ENCODE measurements around the gene GNAT2. TPM values are rescaled to one million over a fixed set of nuclear protein-coding genes. Genes with fewer than 3 reads are reported as not detected.
A peak's percentile ranks its signal among the peaks of the same experiment; 100 is the strongest.

Gene GNAT2
- total and polyA plus RNA-seq, 2 donors (not counting 3 experiments of a cell fraction or from before 2014, with no cell fraction given): not detected

GRCh38 chr1:109613361-109614147 is 5.9 kb downstream of the GNAT2 start:
- DNase-seq (ENCODE audit: low read depth, low spot score): peak; percentile 68
- CTCF ChIA-PET: interaction anchor here (0.6 to 5.8 kb wide), 12 partner anchors 11 to 68 kb away, joined by 3 to 48 read pairs (median 6); partner anchors contain the start of gene GNAI3
- POLR2A ChIA-PET: interaction anchor here (0.6 kb wide), 1 partner anchor 188 kb away, joined by 3 read pairs; no protein-coding TSS in a partner anchor

More at GRCh38 chr1:109613361-109614147, 5.9 kb downstream of the GNAT2 start:
- Histone ChIP-seq H3K4me3 (replicated peaks in 1 of 3; ENCODE audit: insufficient read depth in 1 of 3, low read depth in 1 of 3, low read length in 3 of 3) (no peak overlapping the region), H3K4me2 (ENCODE audit: insufficient read depth, low read length) (peak overlapping the region; percentile 3), H3K36me3 (ENCODE audit: control insufficient read depth in 2 of 2, extremely low read depth in 1 of 2, insufficient read depth in 2 of 2, low read length in 2 of 2) (no peaks in the 10 kb centered on the region), H3K9ac (replicated peaks; ENCODE audit: extremely low read depth, insufficient read depth, low read length) (peak overlapping the region; percentile 5), H3K79me2 (ENCODE audit: control insufficient read depth, insufficient read depth, low read length) (no peaks in the 10 kb centered on the region), H3K27me3 (ENCODE audit: control insufficient read depth in 2 of 2, insufficient read depth in 2 of 2, low read length in 2 of 2) (no peaks in the 10 kb centered on the region), H3K9me3 (replicated peaks; ENCODE audit: control insufficient read depth, insufficient read depth, low read length) (no peaks in the 10 kb centered on the region), H3K4me1 (ENCODE audit: control insufficient read depth, extremely low read depth, insufficient read depth, low read length) (peaks cover 51% of the 10 kb centered on the region), H3K9me1 (replicated peaks; ENCODE audit: control insufficient read depth, extremely low read depth, insufficient read depth, low read length) (no peaks in the 10 kb centered on the region), H3K27ac (ENCODE audit: insufficient read depth, low read depth, low read length) (peak overlapping the region; percentile 30), H2AFZ (ENCODE audit: low read depth, low read length) (no peak overlapping the region), H4K20me1 (replicated peaks; ENCODE audit: control insufficient read depth, extremely low read depth, insufficient read depth, low read length) (no peaks in the 10 kb centered on the region)
- intact Hi-C loops (cut with micrococcal nuclease): loop anchor here (10.0 kb wide), 1 partner anchor 129 kb away; the partner anchor contains the start of gene ATXN7L2
- TF ChIP-seq FOS (IDR thresholded peaks at IDR 0.05; ENCODE audit: borderline replicate concordance, insufficient read depth, low read length) (no peak), CTCF (IDR thresholded peaks at IDR 0.05; ENCODE audit: extremely low read depth in 1 of 2, insufficient read depth in 1 of 2, low read depth in 1 of 2, low read length in 2 of 2) (no peak), EZH2 (IDR thresholded peaks at IDR 0.05; ENCODE audit: borderline replicate concordance, low read depth, low read length, severe bottlenecking) (no peak), POLR2A (IDR thresholded peaks at IDR 0.05; ENCODE audit: low read depth, low read length) (no peak), POLR2AphosphoS5 (IDR thresholded peaks at IDR 0.05; ENCODE audit: insufficient read depth, low read depth, low read length) (no peak)
- TF ChIP-seq, protein P1, sequence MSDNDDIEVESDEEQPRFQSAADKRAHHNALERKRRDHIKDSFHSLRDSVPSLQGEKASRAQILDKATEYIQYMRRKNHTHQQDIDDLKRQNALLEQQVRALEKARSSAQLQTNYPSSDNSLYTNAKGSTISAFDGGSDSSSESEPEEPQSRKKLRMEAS (IDR thresholded peaks at IDR 0.05; ENCODE audit: insufficient read depth, insufficient read length): no peak
- peak; percentile 64 for FAIRE-seq
- BruUV-seq (replicated peaks): no TSS peak
- dilution Hi-C loops (cut with MboI; ENCODE audit: extremely low pct_ligation_motif_present, low sequenced_read_pairs): no loop called here

All from endothelial cell of umbilical vein (primary cell).